Activated CD4-positive, alpha-beta T cell treated with anti-CD3 and anti-CD28 coated beads, Interleukin-2, amount 10 ng/mL, durations not matched to agents 24 days and 14 days (primary cell): ENCODE results near the gene PAQR4. TPM values are rescaled to one million over a fixed set of nuclear protein-coding genes. Genes with fewer than 3 reads are reported as not detected.

Experiments
- DNase-seq: peaks from one replicate; pipeline ENCODE4 v3.0.0; 2022
- H3K27ac Mint-ChIP-seq: one replicate; pipeline ENCODE4 v1.8.0; 2022; ENCODE audit warnings: mild to moderate bottlenecking, mixed read lengths
- H3K27me3 Mint-ChIP-seq: one replicate; pipeline ENCODE4 v1.8.0; 2022; ENCODE audit warnings: mixed read lengths
- H3K36me3 Mint-ChIP-seq: one replicate; pipeline ENCODE4 v1.8.0; 2022; ENCODE audit warnings: low read depth, mild to moderate bottlenecking, mixed read lengths
- H3K4me1 Mint-ChIP-seq: one replicate; pipeline ENCODE4 v1.8.0; 2021; ENCODE audit warnings: mixed read lengths
- H3K4me3 Mint-ChIP-seq: one replicate; pipeline ENCODE4 v1.8.0; 2022; ENCODE audit warnings: mild to moderate bottlenecking, moderate library complexity, mixed read lengths
- H3K9me3 Mint-ChIP-seq: one replicate; pipeline ENCODE4 v1.8.0; 2021; ENCODE audit warnings: mixed read lengths
- intact Hi-C: fragments of 100-400 bp; cut with micrococcal nuclease; formaldehyde crosslinking; loops from one replicate; pipeline ENCODE4 v1.15.1; 2023
- total RNA-seq: library from RNA; stranded (reverse); gene quantifications from 2 replicates; pipeline ENCODE4 v1.2.3, GENCODE V29; 2022

The PAQR4 gene
- total RNA-seq, 1 donor from 2014 or later = 41.0 TPM

DNA sequence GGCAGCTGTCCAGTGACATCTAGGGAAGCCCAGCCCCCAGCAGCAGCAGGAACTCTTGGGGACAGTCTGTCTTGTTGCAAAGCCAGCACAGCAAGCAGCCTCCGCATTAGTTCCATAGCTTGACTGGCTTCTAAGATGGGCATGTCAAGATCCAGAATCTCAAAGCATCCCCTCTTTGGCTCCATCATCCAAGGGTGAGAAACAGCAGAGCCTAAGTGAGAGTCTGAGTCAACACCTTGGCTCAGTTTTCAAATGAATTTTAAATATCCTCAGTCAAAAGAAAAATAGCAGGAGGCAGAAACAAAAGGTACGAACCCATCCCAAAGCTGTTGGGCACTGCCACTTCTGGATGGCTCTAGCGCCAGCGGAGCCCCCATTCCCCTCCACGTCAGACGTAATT is 45.8 kb downstream of the PAQR4 start:
- DNase-seq = no peak
- H3K27me3 Mint-ChIP-seq = peaks cover 30% of the 10 kb centered on the region
- intact Hi-C loops = no loop called here
- no peaks in the 10 kb centered on the region for H3K36me3 Mint-ChIP-seq
- H3K4me3 Mint-ChIP-seq = no peak overlapping the region
- no peak overlapping the region for H3K27ac Mint-ChIP-seq
- peaks cover 5% of the 10 kb centered on the region for H3K4me1 Mint-ChIP-seq
- H3K9me3 Mint-ChIP-seq = no peaks in the 10 kb centered on the region

DNA sequence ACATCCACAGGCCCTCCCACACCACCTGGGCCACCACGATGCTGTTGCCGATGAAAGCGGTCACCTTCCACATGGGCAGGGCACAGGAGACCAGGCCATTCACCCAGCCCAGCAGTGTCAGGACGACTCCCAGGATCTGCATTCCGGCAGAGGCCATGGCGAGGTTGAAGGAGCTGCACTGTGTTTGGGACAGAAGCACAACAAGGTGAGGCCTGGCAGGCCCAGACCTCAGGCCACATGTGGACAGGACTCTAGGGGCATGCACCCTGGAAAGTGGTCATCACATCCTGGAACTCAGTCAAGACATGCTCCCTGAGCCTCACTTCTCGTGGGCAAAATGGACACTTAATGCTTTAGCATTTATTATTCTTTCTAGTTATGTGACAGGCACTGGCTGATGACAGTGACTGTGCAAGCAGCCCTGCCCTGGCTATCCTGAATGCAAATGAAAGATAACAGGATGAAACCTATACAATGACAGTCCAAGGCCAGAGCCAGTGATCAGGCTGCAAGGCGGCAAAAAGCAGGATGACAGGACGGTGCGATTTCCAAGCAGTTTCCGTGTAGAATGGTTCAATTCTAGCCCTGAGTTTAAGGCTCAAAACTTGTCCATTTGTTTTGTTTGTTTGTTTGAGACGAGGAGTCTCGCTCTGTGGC is 46.8 kb downstream of the PAQR4 start:
- DNase-seq = no peak
- Mint-ChIP-seq H3K36me3 (no peaks in the 10 kb centered on the region), H3K4me1 (peaks cover 9% of the 10 kb centered on the region), H3K27ac (no peak overlapping the region), H3K4me3 (no peak overlapping the region), H3K9me3 (no peaks in the 10 kb centered on the region), H3K27me3 (peaks cover 31% of the 10 kb centered on the region)
- intact Hi-C loops = no loop called here

DNA sequence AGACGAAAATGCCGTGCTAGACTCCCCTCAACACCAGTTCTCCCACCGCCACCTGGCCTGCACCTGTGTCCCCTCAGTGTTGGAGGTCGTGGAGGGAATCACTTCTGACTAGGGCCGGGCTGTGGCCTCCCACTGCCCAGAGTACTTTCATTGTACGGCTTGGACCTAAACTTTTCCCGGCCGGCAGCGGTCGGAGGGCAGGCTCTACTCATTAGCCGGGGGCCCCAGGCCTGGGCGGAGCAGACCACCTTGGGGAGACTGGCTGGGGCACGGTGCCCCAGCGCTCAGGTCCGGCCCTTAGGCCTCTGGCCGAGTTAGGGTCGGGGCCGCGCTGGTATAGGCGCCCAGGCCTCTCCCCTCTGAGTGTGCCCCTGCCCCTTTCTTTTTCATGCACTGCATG is 48.2 kb downstream of the PAQR4 start:
- Mint-ChIP-seq H3K4me3 (no peak overlapping the region), H3K9me3 (no peaks in the 10 kb centered on the region), H3K27me3 (peaks cover 29% of the 10 kb centered on the region), H3K4me1 (peaks cover 22% of the 10 kb centered on the region), H3K36me3 (no peaks in the 10 kb centered on the region), H3K27ac (no peak overlapping the region)
- no peak for DNase-seq
- intact Hi-C loops = no loop called here

DNA sequence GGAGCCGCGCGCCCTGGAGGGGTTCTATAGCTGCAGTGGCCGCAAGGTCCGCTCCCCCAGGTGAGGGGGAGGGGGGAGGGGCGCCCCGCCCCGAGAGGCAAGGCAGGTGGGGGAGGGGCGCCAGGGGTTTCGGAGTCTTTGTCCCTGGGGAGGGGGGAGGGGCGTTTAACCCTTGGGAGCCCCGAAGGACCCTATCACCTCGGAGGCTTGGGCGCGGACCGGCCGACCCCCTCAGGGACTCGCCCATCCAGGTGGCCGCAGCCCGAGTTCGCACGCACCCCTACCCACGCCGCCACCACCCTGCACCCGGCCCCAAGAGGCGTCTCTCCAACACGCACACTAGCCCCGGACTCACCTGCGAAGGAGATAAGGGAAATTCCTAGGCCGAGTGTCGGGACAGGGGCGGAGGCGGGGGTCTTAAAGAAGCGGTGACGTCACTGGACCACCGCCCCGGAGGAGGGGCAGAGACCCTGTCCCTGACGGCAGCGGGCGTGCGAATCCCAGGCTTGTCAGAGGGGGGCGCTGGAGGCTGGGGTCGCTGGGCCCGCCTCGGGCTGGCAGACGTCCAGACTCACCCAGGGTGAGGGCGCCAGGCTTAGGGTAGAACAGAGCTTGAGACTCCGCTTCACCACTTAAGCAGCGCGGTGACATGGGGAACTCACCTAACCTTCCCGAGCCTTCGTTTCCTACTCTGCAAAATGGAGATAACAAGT is 48.8 kb downstream of the PAQR4 start, which contains the start of gene CLDN6:
CLDN6 (minus strand) TSS at position 390 of the 713 bp plus-strand sequence. CDS start 2,162 bp downstream, outside the sequence.
- Mint-ChIP-seq H3K4me1 (peaks cover 28% of the 10 kb centered on the region), H3K9me3 (no peaks in the 10 kb centered on the region), H3K4me3 (peak within 1 kb of the TSS; percentile 21), H3K27me3 (peaks cover 23% of the 10 kb centered on the region), H3K36me3 (no peaks in the 10 kb centered on the region), H3K27ac (peak within 1 kb of the TSS; percentile 58)
- intact Hi-C loops = no loop called here
- peak; percentile 75 for DNase-seq

DNA sequence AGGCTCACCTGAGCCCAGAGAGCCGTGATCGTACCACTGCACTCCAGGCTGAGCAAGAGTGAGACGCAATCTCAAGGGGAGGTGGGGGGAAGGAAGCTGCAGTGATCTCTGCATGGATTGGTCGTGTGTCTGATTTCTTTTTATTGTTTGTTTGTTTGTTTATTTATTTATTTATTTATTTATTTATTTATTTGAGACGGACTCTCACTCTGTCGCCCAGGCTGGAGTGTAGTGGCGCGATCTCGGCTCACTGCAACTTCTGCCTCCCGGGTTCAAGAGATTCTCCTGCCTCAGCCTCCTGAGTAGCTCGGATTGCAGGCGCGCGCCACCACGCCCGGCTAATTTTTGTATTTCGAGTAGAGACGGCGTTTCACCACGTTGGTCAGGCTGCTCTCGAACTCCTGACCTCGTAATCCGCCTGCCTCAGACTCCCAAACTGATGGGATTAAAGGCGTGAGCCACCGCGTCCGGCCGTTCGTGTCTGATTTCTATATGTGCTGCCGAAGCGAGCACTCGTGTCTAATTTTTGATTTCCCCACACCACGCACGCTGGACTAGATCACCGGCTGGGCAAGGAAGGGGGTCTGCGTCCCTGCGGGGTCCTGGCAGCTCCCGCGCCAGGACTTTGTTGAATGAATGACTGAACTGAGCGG is 50.6 kb downstream of the PAQR4 start:
- H3K4me3 Mint-ChIP-seq = peak overlapping the region; percentile 83
- peaks cover 37% of the 10 kb centered on the region for H3K4me1 Mint-ChIP-seq
- peak overlapping the region; percentile 86 for H3K27ac Mint-ChIP-seq
- H3K9me3 Mint-ChIP-seq = no peaks in the 10 kb centered on the region
- peaks cover 16% of the 10 kb centered on the region for H3K27me3 Mint-ChIP-seq
- intact Hi-C loops = loop anchor here (1.0 to 10.0 kb wide), 3 partner anchors 15 to 265 kb away; partner anchors contain the start of gene ZNF263
- peaks cover 3% of the 10 kb centered on the region for H3K36me3 Mint-ChIP-seq
- DNase-seq = no peak

DNA sequence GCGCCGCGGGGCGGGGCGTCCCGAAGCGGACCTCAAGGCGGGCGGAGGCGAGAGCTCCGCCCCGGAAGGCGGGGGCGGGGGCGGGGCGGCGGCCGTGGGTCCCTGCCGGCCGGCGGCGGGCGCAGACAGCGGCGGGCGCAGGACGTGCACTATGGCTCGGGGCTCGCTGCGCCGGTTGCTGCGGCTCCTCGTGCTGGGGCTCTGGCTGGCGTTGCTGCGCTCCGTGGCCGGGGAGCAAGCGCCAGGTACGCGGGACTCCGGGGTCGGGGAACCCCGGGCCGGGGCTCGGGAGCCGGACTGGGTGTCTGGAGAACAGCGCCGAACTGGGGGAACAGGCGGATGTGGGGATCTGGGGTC is 51.1 kb downstream of the PAQR4 start, which contains the start of gene TNFRSF12A:
TNFRSF12A (plus strand) TSS at position 122 of the 357 bp plus-strand sequence; CDS start at position 152, 30 bp downstream.
- H3K27ac Mint-ChIP-seq = peak within 1 kb of the TSS; percentile 95
- peaks cover 37% of the 10 kb centered on the region for H3K4me1 Mint-ChIP-seq
- H3K4me3 Mint-ChIP-seq = peak within 1 kb of the TSS; percentile 83
- H3K9me3 Mint-ChIP-seq = no peaks in the 10 kb centered on the region
- intact Hi-C loops = loop anchor here (1.0 to 10.0 kb wide), 3 partner anchors 16 to 265 kb away; partner anchors contain the start of gene ZNF263
- DNase-seq = peak; percentile 92
- peaks cover 13% of the 10 kb centered on the region for H3K27me3 Mint-ChIP-seq
- H3K36me3 Mint-ChIP-seq = peaks cover 3% of the 10 kb centered on the region

DNA sequence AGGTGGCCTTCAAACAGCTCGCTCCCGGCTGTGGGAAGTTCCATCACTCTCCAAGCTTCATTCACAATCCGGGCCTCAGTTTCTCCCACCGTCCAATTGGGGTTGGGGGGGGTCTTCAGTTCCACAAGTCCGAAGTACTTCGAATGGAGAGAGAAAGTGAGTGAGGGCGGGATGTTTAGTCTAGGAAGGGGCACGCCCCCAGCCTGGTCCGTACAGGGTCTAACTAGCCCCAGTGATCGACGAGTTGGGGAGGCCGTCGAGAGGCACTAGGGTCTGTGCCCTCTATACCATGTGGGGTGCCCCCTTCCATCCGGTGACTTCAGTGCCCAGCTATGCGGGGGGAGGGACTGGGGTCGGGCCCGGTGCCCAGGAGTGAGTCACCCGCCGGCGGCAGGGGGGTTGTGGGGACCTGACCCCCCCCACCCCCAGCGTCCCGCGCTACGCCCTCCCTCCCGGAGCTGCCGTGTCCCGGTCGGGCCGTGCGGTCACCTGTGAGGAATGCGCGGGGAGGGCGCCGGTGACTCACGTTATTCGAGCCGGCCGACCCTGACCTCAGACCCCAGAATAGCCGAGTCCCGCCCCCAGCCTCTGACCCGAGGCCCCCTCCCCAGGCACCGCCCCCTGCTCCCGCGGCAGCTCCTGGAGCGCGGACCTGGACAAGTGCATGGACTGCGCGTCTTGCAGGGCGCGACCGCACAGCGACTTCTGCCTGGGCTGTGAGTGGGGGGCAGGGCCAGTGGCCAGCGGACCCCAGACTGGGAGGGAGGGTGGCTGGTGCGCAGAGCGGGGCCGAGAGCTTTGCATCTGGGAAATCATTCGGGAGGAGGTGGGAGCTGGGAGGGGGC is 51.7 kb downstream of the PAQR4 start:
- Mint-ChIP-seq H3K36me3 (peaks cover 3% of the 10 kb centered on the region), H3K9me3 (no peaks in the 10 kb centered on the region), H3K4me3 (peak overlapping the region; percentile 83), H3K27me3 (peaks cover 13% of the 10 kb centered on the region), H3K27ac (peak overlapping the region; percentile 95), H3K4me1 (peaks cover 37% of the 10 kb centered on the region)
- DNase-seq = peak; percentile 82
- intact Hi-C loops = loop anchor here (1.0 to 10.0 kb wide), 3 partner anchors 17 to 264 kb away; partner anchors contain the start of gene ZNF263

DNA sequence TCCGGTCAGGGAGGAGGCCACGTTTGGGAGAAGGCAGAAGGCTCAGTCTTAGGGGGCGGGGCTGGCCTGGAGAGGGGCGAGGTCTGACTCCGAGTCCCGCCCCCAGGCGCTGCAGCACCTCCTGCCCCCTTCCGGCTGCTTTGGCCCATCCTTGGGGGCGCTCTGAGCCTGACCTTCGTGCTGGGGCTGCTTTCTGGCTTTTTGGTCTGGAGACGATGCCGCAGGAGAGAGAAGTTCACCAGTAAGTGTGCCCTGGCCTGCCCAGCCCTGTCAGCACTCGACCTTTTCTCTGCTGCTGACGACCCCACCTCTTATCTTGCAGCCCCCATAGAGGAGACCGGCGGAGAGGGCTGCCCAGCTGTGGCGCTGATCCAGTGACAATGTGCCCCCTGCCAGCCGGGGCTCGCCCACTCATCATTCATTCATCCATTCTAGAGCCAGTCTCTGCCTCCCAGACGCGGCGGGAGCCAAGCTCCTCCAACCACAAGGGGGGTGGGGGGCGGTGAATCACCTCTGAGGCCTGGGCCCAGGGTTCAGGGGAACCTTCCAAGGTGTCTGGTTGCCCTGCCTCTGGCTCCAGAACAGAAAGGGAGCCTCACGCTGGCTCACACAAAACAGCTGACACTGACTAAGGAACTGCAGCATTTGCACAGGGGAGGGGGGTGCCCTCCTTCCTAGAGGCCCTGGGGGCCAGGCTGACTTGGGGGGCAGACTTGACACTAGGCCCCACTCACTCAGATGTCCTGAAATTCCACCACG is 52.5 kb downstream of the PAQR4 start:
- peak overlapping the region; percentile 83 for H3K4me3 Mint-ChIP-seq
- peaks cover 11% of the 10 kb centered on the region for H3K36me3 Mint-ChIP-seq
- H3K27ac Mint-ChIP-seq = peak overlapping the region; percentile 95
- peak; percentile 93 for DNase-seq
- intact Hi-C loops = loop anchor here (2.0 to 10.0 kb wide), 2 partner anchors 51 to 263 kb away; partner anchors contain the start of gene ZNF263
- peaks cover 13% of the 10 kb centered on the region for H3K27me3 Mint-ChIP-seq
- no peaks in the 10 kb centered on the region for H3K9me3 Mint-ChIP-seq
- H3K4me1 Mint-ChIP-seq = peaks cover 41% of the 10 kb centered on the region

DNA sequence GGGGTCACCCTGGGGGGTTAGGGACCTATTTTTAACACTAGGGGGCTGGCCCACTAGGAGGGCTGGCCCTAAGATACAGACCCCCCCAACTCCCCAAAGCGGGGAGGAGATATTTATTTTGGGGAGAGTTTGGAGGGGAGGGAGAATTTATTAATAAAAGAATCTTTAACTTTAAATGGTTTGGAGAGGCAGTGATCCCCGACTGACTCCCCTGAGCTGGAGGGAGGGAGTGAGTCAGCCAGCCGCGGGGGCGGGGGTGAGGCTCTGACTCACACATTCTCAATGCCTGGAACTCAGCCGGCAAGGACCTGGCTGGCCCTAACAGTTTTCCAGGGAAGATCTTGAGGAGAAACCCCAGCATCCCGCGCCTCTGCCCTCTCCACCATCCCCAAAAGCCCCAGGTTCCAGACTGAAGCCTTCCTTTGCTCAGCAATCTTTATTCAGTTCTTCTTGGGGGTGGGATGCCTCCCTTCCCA is 53.1 kb downstream of the PAQR4 start:
- Mint-ChIP-seq H3K4me1 (peaks cover 41% of the 10 kb centered on the region), H3K9me3 (no peaks in the 10 kb centered on the region), H3K4me3 (peak overlapping the region; percentile 83), H3K27ac (peak overlapping the region; percentile 95), H3K27me3 (peaks cover 8% of the 10 kb centered on the region), H3K36me3 (peaks cover 17% of the 10 kb centered on the region)
- intact Hi-C loops = loop anchor here (10.0 kb wide), 1 partner anchor 263 kb away; the partner anchor contains the start of gene ZNF263
- peak; percentile 91 for DNase-seq

DNA sequence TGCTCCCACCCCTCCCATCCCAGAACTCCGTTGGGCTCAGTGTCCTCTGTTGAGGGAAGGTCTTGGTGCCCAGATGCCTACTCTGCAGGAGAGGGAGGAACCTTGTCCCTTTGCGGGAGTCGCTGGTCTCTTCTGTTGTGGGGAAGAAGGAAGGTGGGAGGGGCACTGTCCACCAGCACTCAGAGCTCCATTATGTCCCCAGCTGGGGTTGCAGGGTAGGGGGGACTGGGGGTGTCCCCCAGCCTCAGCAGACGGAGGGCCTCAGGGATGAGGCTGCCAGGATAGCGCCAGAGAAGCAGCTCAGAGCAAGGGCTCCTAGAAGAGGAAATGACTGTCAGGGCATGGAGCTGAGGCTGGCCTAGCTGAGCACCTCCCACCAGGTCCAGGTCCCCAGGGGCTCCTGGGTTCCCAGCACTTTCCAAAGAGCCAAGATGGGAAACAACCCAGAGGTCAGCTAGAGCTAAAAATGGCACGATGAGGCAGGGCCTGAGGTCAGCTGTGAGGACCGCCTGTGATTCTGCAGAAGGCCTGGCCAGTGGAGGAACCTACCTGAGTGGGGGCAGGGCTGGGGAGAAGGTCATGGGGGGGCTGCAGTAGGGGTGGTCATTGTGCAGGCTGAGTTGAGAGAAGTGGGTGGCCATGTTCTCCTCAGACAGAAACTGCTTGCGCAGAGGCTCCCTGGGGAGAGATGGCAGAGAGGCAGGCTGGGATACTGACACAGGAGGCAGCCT is 53.7 kb downstream of the PAQR4 start:
- Mint-ChIP-seq H3K27me3 (peaks cover 8% of the 10 kb centered on the region), H3K9me3 (no peaks in the 10 kb centered on the region), H3K4me1 (peaks cover 41% of the 10 kb centered on the region), H3K4me3 (peak overlapping the region; percentile 83), H3K27ac (peak overlapping the region; percentile 95), H3K36me3 (peaks cover 19% of the 10 kb centered on the region)
- intact Hi-C loops = loop anchor here (10.0 kb wide), 1 partner anchor 262 kb away; the partner anchor contains the start of gene ZNF263
- peak; percentile 78 for DNase-seq
